H54 (cell line): Measurements from ENCODE around the gene ATP10A.
"Not testable (repeated sequence)": the region's sequence is repeated elsewhere in the genome, so short reads cannot be mapped to it uniquely, and the experiment has no call there.

ENCODE experiments used
- DNase-seq: peaks from one replicate; pipeline ENCODE4 v3.0.0; 2011; ENCODE audit warnings: low spot score, mixed read lengths; ENCODE audit not compliant: insufficient read length
- FAIRE-seq: peaks from 3 replicates; lab custom pipeline; 2011; peaks lifted over from hg19 to GRCh38; lab: Jason Lieb, UNC
- POLR2A ChIP-seq: IDR thresholded peaks from 2 replicates; pipeline ENCODE4 v1.6.1; 2011; ENCODE audit warnings: low read depth, mild to moderate bottlenecking, low read length

The ATP10A gene

GRCh38 chr15:25763331-25763751, 99.8 kb downstream of the ATP10A start:
- TF ChIP-seq POLR2A = no peak
- DNase-seq (no peak), FAIRE-seq (no peak)

- DNase-seq (no peak), FAIRE-seq (no peak)
- TF ChIP-seq POLR2A = no peak
Observed at GRCh38 chr15:25761971-25762662, 101.0 kb downstream of the ATP10A start.

- DNase-seq (no peak), FAIRE-seq (no peak)
- no peak for TF ChIP-seq POLR2A
Observed at GRCh38 chr15:25759421-25759820, 103.7 kb downstream of the ATP10A start.

GRCh38 chr15:25758612-25759011, 104.5 kb downstream of the ATP10A start:
- DNase-seq, FAIRE-seq: not testable (repeated sequence)

- no peak for TF ChIP-seq POLR2A
- DNase-seq (no peak), FAIRE-seq (no peak)
Observed at GRCh38 chr15:25743548-25744275, 119.4 kb downstream of the ATP10A start.

GRCh38 chr15:25742776-25743547, 120.2 kb downstream of the ATP10A start:
- TF ChIP-seq POLR2A = no peak
- no peak for FAIRE-seq
- DNase-seq = no peak

- FAIRE-seq = no peak
- no peak for DNase-seq
- TF ChIP-seq POLR2A = no peak
Observed at GRCh38 chr15:25742041-25742730, 120.9 kb downstream of the ATP10A start.

GRCh38 chr15:25741256-25741580, 121.9 kb downstream of the ATP10A start:
- FAIRE-seq (no peak), DNase-seq (no peak)
- TF ChIP-seq POLR2A = no peak

- DNase-seq (no peak), FAIRE-seq (no peak)
- TF ChIP-seq POLR2A = no peak
Observed at GRCh38 chr15:25740383-25741255, 122.5 kb downstream of the ATP10A start.

GRCh38 chr15:25739687-25740121, 123.4 kb downstream of the ATP10A start:
- FAIRE-seq = no peak

GRCh38 chr15:25738171-25738965, 124.8 kb downstream of the ATP10A start:
- DNase-seq (no peak), FAIRE-seq (no peak)
- TF ChIP-seq POLR2A = no peak

More at GRCh38 chr15:25739687-25740121, 123.4 kb downstream of the ATP10A start:
- TF ChIP-seq POLR2A = no peak
- DNase-seq = no peak

GRCh38 chr15:25737218-25737643, 125.9 kb downstream of the ATP10A start:
- DNase-seq = no peak
- TF ChIP-seq POLR2A = no peak
- no peak for FAIRE-seq
